Testis (tissue), 3 donors: ENCODE measurements around the gene PTPRT. TPM values are rescaled to one million over a fixed set of nuclear protein-coding genes. Genes with fewer than 3 reads are reported as not detected.

ENCODE experiments used
- polyA plus RNA-seq: library from polyadenylated mRNA; stranded (reverse); fragments of 350-450 nt; fragmentation: Illumina TruSeq; extraction: RNeasy Lipid Tissue Mini Kit (QIAGEN cat#74804); gene quantifications from one replicate; pipeline ENCODE4 v1.2.3, GENCODE V29; 2014; ENCODE audit warnings: low read depth, low replicate concordance; ENCODE audit not compliant: insufficient read depth
- small RNA-seq, 2 donors: library from RNA; depleted of rRNA; stranded (forward); fragments of <200 nt; gene quantifications; one replicate each; pipeline ENCODE3, GENCODE V24; 2016
- total RNA-seq, 2 donors: library from RNA; depleted of rRNA; stranded (reverse); fragments of >200 nt; gene quantifications; one replicate each; pipeline ENCODE4 v1.2.3, GENCODE V29; 2016

The PTPRT gene
- total and polyA plus RNA-seq, 3 donors from 2014 or later, result 2.3 to 2.5 (median 2.3) TPM

Small RNA genes within 50 kb of the gene (small RNA-seq; reads per million reads assigned to genes)
- gene RN7SKP100, result 0 to 0.09 reads per million in 2 donors
